Ishikawa (cell line): ENCODE data around the gene STPG1.

ENCODE experiments used
- CEBPB ChIP-seq: IDR thresholded peaks from 2 replicates; pipeline ENCODE4 v1.6.1; 2012
- CREB1 ChIP-seq: IDR thresholded peaks from 2 replicates; pipeline ENCODE4 v1.6.1; 2012; ENCODE audit warnings: low read depth
- EGR1 ChIP-seq: IDR thresholded peaks from 2 replicates; pipeline ENCODE4 v1.6.1; 2012
- EP300 ChIP-seq: IDR thresholded peaks from 2 replicates; pipeline ENCODE4 v1.6.1; 2012; ENCODE audit warnings: borderline replicate concordance
- FOXM1 ChIP-seq: IDR thresholded peaks from 2 replicates; pipeline ENCODE4 v1.6.1; 2012; ENCODE audit warnings: low read depth, borderline replicate concordance
- NFIC ChIP-seq: IDR thresholded peaks from 2 replicates; pipeline ENCODE4 v1.6.1; 2012
- RAD21 ChIP-seq: IDR thresholded peaks from 2 replicates; pipeline ENCODE4 v1.6.1; 2012; ENCODE audit warnings: low read depth
- TAF1 ChIP-seq: IDR thresholded peaks from 2 replicates; pipeline ENCODE4 v1.6.1; 2012; ENCODE audit warnings: low read depth, mild to moderate bottlenecking
- TCF12 ChIP-seq: IDR thresholded peaks from 2 replicates; pipeline ENCODE4 v1.6.1; 2012; ENCODE audit warnings: low read depth
- TEAD4 ChIP-seq: IDR thresholded peaks from 2 replicates; pipeline ENCODE4 v1.6.1; 2012
- YY1 ChIP-seq: IDR thresholded peaks from 2 replicates; pipeline ENCODE4 v1.6.1; 2012; ENCODE audit warnings: low read depth
- ZBTB7A ChIP-seq: IDR thresholded peaks from 2 replicates; pipeline ENCODE4 v1.6.1; 2012; ENCODE audit warnings: low read depth
- TF ChIP-seq, protein P1 (sequence below): IDR thresholded peaks from 2 replicates; pipeline ENCODE4 v1.6.1; 2012
- TF ChIP-seq, protein P2 (sequence below): IDR thresholded peaks from 2 replicates; pipeline ENCODE4 v1.6.1; 2012
- TF ChIP-seq, protein P3 (sequence below): IDR thresholded peaks from 2 replicates; pipeline ENCODE4 v1.6.1; 2012; ENCODE audit warnings: low read depth, mild to moderate bottlenecking

STPG1 gene

DNA sequence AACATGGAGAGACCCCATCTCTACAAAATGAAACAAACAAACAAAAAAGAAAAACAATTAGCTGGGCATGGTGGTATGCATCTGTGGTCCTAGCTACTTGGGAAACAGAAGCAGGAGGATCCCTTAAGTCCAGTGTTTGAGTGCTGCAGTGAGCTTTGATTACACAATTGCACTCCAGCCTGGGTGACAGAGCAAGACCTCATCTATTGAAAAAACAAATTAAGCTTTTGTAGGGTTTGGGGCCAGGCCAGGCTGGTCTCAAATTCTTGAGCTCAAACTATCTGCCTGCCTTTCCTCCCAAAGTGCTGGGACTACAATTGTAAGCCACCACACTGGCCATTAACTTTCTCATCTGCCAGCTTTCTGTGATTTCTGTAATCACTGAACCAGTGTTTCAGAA is 29.2 kb upstream of the STPG1 start:
- TF ChIP-seq ZBTB7A (no peak), RAD21 (no peak), TAF1 (no peak), EGR1 (no peak)
- TF ChIP-seq, protein P1, sequence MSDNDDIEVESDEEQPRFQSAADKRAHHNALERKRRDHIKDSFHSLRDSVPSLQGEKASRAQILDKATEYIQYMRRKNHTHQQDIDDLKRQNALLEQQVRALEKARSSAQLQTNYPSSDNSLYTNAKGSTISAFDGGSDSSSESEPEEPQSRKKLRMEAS, result no peak
- TF ChIP-seq, protein P2, sequence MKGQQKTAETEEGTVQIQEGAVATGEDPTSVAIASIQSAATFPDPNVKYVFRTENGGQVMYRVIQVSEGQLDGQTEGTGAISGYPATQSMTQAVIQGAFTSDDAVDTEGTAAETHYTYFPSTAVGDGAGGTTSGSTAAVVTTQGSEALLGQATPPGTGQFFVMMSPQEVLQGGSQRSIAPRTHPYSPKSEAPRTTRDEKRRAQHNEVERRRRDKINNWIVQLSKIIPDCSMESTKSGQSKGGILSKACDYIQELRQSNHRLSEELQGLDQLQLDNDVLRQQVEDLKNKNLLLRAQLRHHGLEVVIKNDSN, result no peak

DNA sequence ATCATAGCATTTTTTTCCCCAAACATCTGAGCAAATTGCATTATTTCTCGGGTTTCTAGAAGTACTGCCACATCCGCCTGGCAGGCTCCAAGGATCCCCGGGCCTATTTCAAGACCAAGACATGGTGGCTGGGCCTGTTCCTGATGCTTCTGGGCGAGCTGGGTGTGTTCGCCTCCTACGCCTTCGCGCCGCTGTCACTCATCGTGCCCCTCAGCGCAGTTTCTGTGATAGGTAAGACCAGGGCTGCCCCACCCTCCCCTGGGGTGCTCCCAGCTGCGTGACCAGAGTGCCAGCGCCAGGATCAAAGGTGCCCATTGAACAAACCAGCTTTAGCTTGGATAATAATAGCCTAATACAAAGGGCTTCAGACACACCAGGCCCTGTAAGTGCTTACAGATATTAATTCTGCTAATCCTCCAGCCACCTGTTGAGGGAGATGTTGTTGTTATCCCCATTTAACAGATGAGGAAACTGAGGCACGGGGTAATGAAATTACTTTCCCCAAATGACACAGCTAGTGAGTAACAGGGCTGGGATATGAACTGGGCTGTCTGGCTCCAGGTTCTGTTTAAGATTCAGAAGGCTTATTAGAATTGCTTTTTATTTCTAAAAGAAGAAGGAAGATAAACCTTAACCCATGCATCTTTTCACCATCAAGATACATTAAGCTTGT is 28.6 kb upstream of the STPG1 start:
- TF ChIP-seq CREB1, result no peak
- no peak for TF ChIP-seq EGR1
- TF ChIP-seq NFIC, result no peak
- TF ChIP-seq EP300, result no peak
- no peak for TF ChIP-seq CEBPB
- no peak for TF ChIP-seq TCF12
- TF ChIP-seq, protein P3, sequence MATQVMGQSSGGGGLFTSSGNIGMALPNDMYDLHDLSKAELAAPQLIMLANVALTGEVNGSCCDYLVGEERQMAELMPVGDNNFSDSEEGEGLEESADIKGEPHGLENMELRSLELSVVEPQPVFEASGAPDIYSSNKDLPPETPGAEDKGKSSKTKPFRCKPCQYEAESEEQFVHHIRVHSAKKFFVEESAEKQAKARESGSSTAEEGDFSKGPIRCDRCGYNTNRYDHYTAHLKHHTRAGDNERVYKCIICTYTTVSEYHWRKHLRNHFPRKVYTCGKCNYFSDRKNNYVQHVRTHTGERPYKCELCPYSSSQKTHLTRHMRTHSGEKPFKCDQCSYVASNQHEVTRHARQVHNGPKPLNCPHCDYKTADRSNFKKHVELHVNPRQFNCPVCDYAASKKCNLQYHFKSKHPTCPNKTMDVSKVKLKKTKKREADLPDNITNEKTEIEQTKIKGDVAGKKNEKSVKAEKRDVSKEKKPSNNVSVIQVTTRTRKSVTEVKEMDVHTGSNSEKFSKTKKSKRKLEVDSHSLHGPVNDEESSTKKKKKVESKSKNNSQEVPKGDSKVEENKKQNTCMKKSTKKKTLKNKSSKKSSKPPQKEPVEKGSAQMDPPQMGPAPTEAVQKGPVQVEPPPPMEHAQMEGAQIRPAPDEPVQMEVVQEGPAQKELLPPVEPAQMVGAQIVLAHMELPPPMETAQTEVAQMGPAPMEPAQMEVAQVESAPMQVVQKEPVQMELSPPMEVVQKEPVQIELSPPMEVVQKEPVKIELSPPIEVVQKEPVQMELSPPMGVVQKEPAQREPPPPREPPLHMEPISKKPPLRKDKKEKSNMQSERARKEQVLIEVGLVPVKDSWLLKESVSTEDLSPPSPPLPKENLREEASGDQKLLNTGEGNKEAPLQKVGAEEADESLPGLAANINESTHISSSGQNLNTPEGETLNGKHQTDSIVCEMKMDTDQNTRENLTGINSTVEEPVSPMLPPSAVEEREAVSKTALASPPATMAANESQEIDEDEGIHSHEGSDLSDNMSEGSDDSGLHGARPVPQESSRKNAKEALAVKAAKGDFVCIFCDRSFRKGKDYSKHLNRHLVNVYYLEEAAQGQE, result no peak
- TF ChIP-seq, protein P2, result no peak
- TF ChIP-seq TEAD4, result no peak
- TF ChIP-seq ZBTB7A, result no peak
- no peak for TF ChIP-seq YY1
- TF ChIP-seq FOXM1, result no peak
- no peak for TF ChIP-seq RAD21
- no peak for TF ChIP-seq TAF1
- TF ChIP-seq, protein P1, result no peak

DNA sequence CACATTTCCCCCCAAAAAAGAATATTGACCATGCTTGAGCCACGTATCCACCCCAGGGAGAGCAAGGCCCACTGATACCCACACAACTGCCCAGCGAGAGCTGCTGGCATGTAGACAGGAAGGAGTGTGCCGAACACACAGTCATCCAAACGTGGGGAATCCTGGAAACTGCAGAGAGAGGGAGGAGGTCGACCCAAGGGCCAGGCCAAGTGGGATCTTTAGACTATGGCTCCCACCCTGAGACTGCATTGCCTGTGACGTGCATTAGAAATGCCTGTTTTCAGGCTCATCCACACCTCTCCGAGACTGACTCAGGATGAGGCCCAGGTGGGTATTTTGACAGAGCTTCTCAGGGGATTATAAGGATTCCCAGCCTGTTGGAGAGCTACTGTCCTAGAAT is 27.9 kb upstream of the STPG1 start:
- TF ChIP-seq RAD21, result no peak
- TF ChIP-seq, protein P1, result no peak
- TF ChIP-seq CEBPB, result no peak
- TF ChIP-seq, protein P3, result no peak
- TF ChIP-seq TCF12, result no peak
- no peak for TF ChIP-seq YY1
- TF ChIP-seq NFIC, result no peak
- TF ChIP-seq CREB1, result no peak
- no peak for TF ChIP-seq ZBTB7A
- TF ChIP-seq, protein P2, result no peak
- no peak for TF ChIP-seq TAF1
- TF ChIP-seq TEAD4, result no peak
- TF ChIP-seq EP300, result no peak
- no peak for TF ChIP-seq EGR1
- TF ChIP-seq FOXM1, result no peak

DNA sequence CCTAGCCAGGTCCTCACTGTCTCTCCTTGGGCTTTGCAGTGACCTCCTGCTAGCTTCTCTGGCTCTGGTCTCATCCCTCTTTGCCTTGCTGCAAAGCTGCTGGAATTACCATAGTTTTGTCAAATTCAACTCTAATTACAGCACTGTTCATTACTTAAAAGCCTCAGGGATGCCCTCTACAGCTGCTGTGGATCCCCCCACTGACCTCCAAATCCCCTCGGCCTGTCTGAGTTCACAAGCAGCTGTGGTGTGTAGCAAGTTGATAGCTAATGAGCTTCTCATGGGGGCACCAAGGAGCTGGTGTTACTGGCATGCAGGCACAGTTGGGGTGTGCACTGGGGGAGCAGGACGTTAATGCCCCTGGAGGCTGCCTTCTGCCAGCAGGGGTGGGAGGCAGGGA is 26.9 kb upstream of the STPG1 start:
- TF ChIP-seq TEAD4 (no peak), CEBPB (no peak), TAF1 (no peak), EGR1 (no peak), YY1 (no peak), NFIC (no peak), ZBTB7A (no peak), TCF12 (no peak)
- TF ChIP-seq, protein P3, result no peak
- TF ChIP-seq, protein P1, result no peak
- TF ChIP-seq, protein P2, result no peak
